ENCODE data around the gene MTCL1.

MTCL1 gene

GRCh38 chr18:8704361-8705237 lies 757 bp upstream of the MTCL1 start:
- TF ChIP-seq, protein P1, sequence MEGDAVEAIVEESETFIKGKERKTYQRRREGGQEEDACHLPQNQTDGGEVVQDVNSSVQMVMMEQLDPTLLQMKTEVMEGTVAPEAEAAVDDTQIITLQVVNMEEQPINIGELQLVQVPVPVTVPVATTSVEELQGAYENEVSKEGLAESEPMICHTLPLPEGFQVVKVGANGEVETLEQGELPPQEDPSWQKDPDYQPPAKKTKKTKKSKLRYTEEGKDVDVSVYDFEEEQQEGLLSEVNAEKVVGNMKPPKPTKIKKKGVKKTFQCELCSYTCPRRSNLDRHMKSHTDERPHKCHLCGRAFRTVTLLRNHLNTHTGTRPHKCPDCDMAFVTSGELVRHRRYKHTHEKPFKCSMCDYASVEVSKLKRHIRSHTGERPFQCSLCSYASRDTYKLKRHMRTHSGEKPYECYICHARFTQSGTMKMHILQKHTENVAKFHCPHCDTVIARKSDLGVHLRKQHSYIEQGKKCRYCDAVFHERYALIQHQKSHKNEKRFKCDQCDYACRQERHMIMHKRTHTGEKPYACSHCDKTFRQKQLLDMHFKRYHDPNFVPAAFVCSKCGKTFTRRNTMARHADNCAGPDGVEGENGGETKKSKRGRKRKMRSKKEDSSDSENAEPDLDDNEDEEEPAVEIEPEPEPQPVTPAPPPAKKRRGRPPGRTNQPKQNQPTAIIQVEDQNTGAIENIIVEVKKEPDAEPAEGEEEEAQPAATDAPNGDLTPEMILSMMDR (IDR thresholded peaks at IDR 0.05), result no peak
- peak; percentile 84 for DNase-seq (ENCODE audit: low spot score)
- peak overlapping the region; percentile 87 for H3K4me3 ChIP-seq
- H3K27ac ChIP-seq, result peak overlapping the region; percentile 92 to 94

DNA sequence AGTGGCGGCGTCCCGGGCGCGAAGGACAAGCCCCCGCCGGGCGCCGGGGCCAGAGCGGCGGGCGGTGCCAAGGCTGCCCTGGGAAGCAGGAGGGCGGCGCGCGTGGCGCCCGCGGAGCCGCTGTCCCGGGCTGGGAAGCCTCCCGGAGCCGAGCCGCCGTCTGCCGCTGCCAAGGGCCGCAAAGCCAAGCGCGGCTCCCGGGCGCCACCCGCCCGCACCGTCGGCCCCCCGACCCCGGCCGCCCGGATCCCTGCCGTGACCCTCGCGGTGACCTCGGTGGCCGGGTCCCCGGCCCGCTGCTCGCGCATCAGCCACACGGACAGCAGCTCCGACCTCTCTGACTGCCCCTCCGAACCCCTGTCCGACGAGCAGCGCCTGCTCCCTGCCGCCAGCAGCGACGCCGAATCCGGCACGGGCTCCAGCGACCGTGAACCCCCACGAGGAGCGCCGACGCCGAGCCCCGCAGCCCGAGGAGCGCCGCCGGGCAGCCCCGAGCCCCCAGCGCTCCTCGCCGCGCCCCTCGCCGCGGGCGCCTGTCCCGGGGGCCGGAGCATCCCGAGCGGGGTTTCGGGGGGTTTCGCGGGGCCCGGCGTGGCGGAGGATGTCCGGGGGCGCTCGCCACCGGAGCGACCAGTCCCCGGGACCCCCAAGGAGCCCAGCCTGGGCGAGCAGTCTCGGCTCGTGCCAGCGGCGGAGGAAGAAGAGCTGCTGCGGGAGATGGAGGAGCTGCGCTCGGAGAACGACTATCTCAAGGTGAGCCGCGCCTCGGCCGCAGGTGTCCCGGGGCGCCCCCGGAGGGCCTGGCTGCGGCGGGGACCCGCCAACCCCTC lies 820 bp downstream of the MTCL1 start:
- H3K4me3 ChIP-seq, result peak overlapping the region; percentile 87
- H3K27ac ChIP-seq, result peak overlapping the region; percentile 7 to 94
- no peak for DNase-seq (ENCODE audit: low spot score)
- TF ChIP-seq, protein P1 (IDR thresholded peaks at IDR 0.05), result no peak

GRCh38 chr18:8706791-8707555 lies 1.6 kb downstream of the MTCL1 start:
- TF ChIP-seq, protein P1 (IDR thresholded peaks at IDR 0.05), result no peak
- peak overlapping the region; percentile 87 for H3K4me3 ChIP-seq
- no peak overlapping the region for H3K27ac ChIP-seq
- DNase-seq (ENCODE audit: low spot score), result no peak

DNA sequence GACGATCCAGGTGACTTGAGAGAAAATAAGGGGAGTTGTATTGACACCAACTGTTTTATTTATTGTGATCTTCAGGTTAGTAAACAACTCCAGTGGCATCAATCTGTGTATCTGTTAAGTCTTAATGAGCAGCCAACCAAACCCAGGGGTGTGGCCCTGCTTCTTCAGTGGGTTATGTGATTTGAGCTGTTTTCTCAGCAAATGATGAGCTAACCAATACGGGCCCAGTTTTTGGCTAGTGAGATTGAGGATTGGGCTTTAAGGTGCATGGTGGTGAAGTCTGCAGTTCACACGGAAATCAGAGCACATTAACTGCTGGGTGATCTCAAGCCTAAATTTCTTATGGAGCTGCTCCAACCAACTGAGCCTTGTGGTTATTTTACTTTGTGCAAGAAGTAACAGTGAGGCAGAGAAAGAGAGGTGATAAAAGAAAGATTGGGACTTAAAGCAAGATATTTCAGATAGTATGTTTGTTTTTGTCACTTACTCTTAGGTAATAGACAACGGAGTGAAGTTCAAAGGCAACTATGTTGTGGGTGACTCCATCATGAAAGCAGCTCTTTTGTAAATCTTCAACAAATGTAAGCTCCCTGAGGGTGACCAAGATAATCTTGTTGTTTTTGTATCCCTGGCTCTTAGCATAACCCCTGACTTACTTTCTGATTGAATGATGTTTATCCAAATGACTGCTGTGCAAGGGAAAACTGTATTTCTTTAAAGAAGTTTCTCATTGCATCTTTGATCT lies 2.4 kb downstream of the MTCL1 start:
- Histone ChIP-seq H3K27ac (no peak overlapping the region), H3K4me3 (no peak overlapping the region)
- no peak for DNase-seq (ENCODE audit: low spot score)
- TF ChIP-seq, protein P1 (IDR thresholded peaks at IDR 0.05), result no peak

GRCh38 chr18:8708670-8709069 lies 3.3 kb downstream of the MTCL1 start:
- TF ChIP-seq, protein P1 (IDR thresholded peaks at IDR 0.05), result no peak
- H3K27ac ChIP-seq, result no peak overlapping the region

More at GRCh38 chr18:8708670-8709069, 3.3 kb downstream of the MTCL1 start:
- no peak overlapping the region for H3K4me3 ChIP-seq
- DNase-seq (ENCODE audit: low spot score), result no peak

Data from coronary artery (tissue), 2 donors.